Thyroid gland (tissue), 4 donors: ENCODE measurements around the gene CDIP1. TPM values are rescaled to one million over a fixed set of nuclear protein-coding genes. Genes with fewer than 3 reads are reported as not detected.

ENCODE experiments used
- DNase-seq, 2 donors: peaks; one replicate each; pipeline ENCODE4 v3.0.0-alpha.2; 2019
- H3K27ac ChIP-seq, 3 donors: fragments of 200-600 bp; sonication (generic); 1 replicate in 2 of 3; 2 replicates in 1 of 3; pipeline ENCODE4 v1.5.1; 2016 to 2019; ENCODE audit warnings: mild to moderate bottlenecking in 1 of 3, moderate library complexity in 1 of 3
- H3K27me3 ChIP-seq: fragments of 200-600 bp; sonication (generic); one replicate; pipeline ENCODE4 v1.5.1; 2019
- H3K36me3 ChIP-seq, 2 donors: fragments of 200-600 bp; sonication (generic); one replicate each; pipeline ENCODE4 v1.5.1; 2016 to 2019
- H3K4me1 ChIP-seq, 2 donors: fragments of 200-600 bp; sonication (generic); one replicate each; pipeline ENCODE4 v1.5.1; 2017 to 2019
- H3K4me3 ChIP-seq, 3 donors: fragments of 200-600 bp; sonication (generic); replicated peaks in 1 of 3; 1 replicate in 2 of 3; 2 replicates in 1 of 3; pipeline ENCODE4 v1.5.1; 2016; ENCODE audit warnings: mild to moderate bottlenecking in 1 of 3
- H3K9me3 ChIP-seq: fragments of 200-600 bp; sonication (generic); one replicate; pipeline ENCODE4 v1.5.1; 2017
- POLR2A ChIP-seq, 2 donors: fragments of 450-650 bp; IDR thresholded peaks; one replicate each; pipeline ENCODE4 v1.6.1; 2017; ENCODE audit warnings: antibody characterized with exemption in 2 of 2, mild to moderate bottlenecking in 2 of 2, moderate library complexity in 1 of 2
- WGBS, 2 donors: methylation state at CpG; one replicate each; pipeline ENCODE4 v1.1.5; 2017; 5-methylcytosine and 5-hydroxymethylcytosine counted together
- intact Hi-C: fragments of 100-400 bp; cut with DNase I; formaldehyde crosslinking; loops from one replicate; pipeline ENCODE4 v1.15.1; 2023
- total RNA-seq, 4 donors: library from RNA; depleted of rRNA; stranded (reverse); fragments of >200 nt; gene quantifications; one replicate each; pipeline ENCODE4 v1.2.3, GENCODE V29; 2016
- TF ChIP-seq, protein P1 (sequence below), 6 experiments: fragments of 200-600 bp in 3 of 6; fragments of 450-650 bp in 3 of 6; sonication (generic) in 3 of 6; IDR thresholded peaks; one replicate each; pipeline ENCODE4 v1.5.1; 2016 to 2019; ENCODE audit warnings: antibody characterized with exemption in 6 of 6, mild to moderate bottlenecking in 2 of 6, inconsistent platforms in 1 of 6, moderate library complexity in 1 of 6

CDIP1 gene
- total RNA-seq, 4 donors from 2014 or later: 15.5 to 25.4 (median 25.2) TPM

DNA sequence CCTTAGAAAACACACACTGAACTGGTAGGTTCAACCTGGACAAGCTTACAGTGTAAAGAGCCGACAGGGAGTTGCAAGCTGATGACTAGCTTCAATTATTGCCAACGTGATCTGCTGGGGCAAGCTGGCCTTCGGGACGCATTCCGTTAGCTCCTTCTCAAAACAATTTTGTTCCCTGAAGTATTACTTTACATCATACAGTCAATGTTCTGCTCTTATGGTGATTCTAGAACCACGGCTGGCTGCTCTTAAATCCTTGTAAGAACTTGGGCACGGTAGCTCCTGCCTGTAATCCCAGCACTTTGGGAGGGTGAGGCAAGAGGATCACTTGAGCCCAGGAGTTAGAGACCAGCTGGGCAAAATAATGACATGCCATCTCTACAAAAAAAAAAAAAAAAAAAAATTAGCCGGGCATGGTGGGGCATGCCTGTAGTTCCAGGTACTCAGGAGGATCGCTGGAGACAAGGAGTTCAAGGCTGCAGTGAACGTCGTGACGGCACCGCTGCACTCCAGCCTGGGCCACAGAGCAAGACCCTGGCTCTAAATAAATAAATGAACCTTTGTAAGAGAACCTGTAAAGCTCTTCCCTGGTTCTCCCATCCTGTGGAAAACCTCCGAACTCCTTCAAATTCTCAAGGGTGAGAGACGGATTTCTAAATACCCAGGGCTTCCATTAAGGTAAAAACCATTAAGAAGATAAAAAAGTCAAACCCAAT is 2.0 kb downstream of the CDIP1 start:
- WGBS, 2 donors: 60% methylated on average over 15 of the region's 15 CpGs
- DNase-seq: peak; percentile 77
- peak overlapping the region; percentile 69 to 85 (median 84) for H3K27ac ChIP-seq

DNA sequence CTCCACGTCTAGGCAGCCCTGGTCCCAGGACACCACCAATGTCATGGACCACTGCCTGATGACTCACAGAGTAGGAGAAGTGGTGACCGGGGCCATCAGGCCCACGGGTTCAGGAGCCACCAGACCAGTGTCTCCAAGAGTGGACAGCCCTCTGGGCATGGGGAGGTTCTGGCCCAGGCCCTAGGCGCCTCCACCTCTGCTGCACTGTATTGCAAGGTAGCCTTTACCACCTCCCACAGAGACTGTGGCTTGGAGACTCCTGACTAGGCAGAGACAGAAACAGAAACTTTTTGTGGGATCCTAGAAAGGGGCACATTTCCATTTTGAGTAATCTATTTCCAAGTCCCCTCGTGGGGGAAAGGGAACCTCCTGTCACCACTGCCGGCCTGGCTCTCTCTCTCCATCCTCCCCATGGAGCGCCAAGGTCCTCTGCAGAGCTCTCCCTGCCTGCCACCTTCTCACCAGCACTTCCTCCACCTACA is 2.9 kb downstream of the CDIP1 start:
- TF ChIP-seq POLR2A (IDR thresholded peaks at IDR 0.05): no peak
- TF ChIP-seq, protein P1, sequence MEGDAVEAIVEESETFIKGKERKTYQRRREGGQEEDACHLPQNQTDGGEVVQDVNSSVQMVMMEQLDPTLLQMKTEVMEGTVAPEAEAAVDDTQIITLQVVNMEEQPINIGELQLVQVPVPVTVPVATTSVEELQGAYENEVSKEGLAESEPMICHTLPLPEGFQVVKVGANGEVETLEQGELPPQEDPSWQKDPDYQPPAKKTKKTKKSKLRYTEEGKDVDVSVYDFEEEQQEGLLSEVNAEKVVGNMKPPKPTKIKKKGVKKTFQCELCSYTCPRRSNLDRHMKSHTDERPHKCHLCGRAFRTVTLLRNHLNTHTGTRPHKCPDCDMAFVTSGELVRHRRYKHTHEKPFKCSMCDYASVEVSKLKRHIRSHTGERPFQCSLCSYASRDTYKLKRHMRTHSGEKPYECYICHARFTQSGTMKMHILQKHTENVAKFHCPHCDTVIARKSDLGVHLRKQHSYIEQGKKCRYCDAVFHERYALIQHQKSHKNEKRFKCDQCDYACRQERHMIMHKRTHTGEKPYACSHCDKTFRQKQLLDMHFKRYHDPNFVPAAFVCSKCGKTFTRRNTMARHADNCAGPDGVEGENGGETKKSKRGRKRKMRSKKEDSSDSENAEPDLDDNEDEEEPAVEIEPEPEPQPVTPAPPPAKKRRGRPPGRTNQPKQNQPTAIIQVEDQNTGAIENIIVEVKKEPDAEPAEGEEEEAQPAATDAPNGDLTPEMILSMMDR (IDR thresholded peaks at IDR 0.05): no peak
- no peak overlapping the region for H3K4me3 ChIP-seq

More for the DNA sequence above, 2.0 kb downstream of the CDIP1 start:
- intact Hi-C loops: no loop called here
- Histone ChIP-seq H3K4me3 (no peak overlapping the region), H3K4me1 (peaks cover 25% of the 10 kb centered on the region in 2 donors), H3K36me3 (no peaks in the 10 kb centered on the region), H3K27me3 (no peaks in the 10 kb centered on the region), H3K9me3 (no peaks in the 10 kb centered on the region)
- peak in 1 of 2 donors; percentile 47 for TF ChIP-seq POLR2A (IDR thresholded peaks at IDR 0.05)
- TF ChIP-seq, protein P1 (IDR thresholded peaks at IDR 0.05): no peak

DNA sequence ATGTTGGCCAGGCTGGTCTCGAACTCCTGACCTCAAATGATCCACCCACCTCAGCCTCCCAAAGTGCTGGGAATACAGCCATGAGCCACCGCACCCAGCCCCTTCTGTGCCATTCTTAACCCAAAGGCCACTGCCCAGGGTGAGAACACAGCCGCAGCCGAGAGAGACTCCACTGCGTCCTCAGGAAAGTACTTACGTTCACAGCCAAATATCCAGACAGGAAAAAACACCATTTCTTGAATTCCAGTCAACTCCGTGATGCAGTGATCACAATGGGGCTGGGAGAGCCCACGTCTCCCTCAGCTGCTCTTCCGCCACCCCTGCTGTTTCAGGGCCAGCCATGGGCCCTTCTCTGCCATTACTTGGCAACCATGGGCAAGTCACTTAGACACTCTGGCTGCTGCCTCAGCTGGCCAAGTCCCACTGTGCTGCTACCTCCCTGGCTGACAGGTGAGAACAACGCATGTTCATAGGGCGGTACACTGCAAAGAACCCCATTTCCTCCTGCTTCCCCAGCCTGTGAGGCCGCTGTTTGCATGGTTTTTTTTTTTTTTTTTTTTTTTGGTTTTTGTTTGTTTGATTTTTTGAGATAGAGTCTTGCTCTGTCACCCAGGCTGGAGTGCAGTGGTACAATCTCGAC is 4.3 kb downstream of the CDIP1 start:
- intact Hi-C loops: no loop called here

More for the DNA sequence above, 2.9 kb downstream of the CDIP1 start:
- H3K27ac ChIP-seq: peak overlapping the region; percentile 69 to 85 (median 84)
- H3K4me1 ChIP-seq: peaks cover 25% of the 10 kb centered on the region in 2 donors
- no peaks in the 10 kb centered on the region for H3K36me3 ChIP-seq
- intact Hi-C loops: no loop called here
- H3K27me3 ChIP-seq: no peaks in the 10 kb centered on the region
- 85 to 98% methylated on average over 4 to 5 of the region's 7 CpGs for WGBS, 2 donors
- DNase-seq: no peak
- no peaks in the 10 kb centered on the region for H3K9me3 ChIP-seq

DNA sequence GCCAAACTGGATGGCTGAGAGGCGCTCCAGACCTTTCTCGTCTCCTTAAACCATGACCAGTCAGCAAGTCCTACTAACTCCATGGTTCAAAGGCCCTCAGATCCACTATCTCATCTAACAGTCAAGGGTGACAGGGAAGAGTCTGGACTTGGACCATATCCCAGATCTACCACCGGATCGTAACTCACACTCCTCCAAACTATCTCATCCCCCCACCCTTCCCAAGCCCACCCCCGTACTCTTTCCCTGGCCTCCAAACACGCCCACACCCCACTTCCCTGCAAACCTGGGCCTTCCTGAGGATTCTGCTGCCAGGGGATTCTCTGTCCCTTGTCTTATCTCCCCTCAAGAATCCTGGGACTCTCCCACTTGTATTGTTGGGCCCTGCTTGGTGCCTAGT is 5.1 kb downstream of the CDIP1 start:
- 90 to 92% methylated on average over 6 of the region's 6 CpGs for WGBS, 2 donors
- H3K4me1 ChIP-seq: peaks cover 25% of the 10 kb centered on the region in 2 donors
- no peak for TF ChIP-seq POLR2A (IDR thresholded peaks at IDR 0.05)
- TF ChIP-seq, protein P1 (IDR thresholded peaks at IDR 0.05): no peak
- intact Hi-C loops: no loop called here
- H3K9me3 ChIP-seq: no peaks in the 10 kb centered on the region
- H3K4me3 ChIP-seq: no peak overlapping the region
- no peak overlapping the region for H3K27ac ChIP-seq
- no peak for DNase-seq
- H3K36me3 ChIP-seq: no peaks in the 10 kb centered on the region
- no peaks in the 10 kb centered on the region for H3K27me3 ChIP-seq

More for the DNA sequence above, 4.3 kb downstream of the CDIP1 start:
- no peak overlapping the region for H3K4me3 ChIP-seq
- H3K27me3 ChIP-seq: no peaks in the 10 kb centered on the region
- no peak for DNase-seq
- WGBS, 2 donors: 82 to 85% methylated on average over 13 of the region's 13 CpGs
- TF ChIP-seq, protein P1 (IDR thresholded peaks at IDR 0.05): no peak
- no peak for TF ChIP-seq POLR2A (IDR thresholded peaks at IDR 0.05)
- H3K9me3 ChIP-seq: no peaks in the 10 kb centered on the region
- H3K36me3 ChIP-seq: no peaks in the 10 kb centered on the region
- H3K4me1 ChIP-seq: peaks cover 25% of the 10 kb centered on the region in 2 donors
- H3K27ac ChIP-seq: no peak overlapping the region

DNA sequence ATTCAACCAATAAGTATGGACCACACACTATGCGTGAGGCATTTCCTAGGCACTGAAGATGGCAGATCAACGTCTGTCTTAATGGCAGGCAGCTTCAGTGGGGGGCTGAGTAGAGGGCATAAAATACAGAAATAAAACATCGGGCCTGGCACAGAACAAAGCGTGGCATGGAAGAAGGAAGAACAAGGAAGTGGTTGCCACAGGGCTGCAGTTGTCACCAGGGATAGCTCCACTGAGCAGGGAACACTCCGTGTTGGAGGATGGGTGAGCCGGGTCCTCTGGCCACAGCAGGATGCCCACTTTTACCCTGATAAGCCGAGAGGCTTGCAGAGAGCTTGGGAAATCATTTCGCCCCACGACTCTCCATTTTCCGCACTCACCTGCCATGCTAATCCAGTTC is 6.3 kb downstream of the CDIP1 start:
- Histone ChIP-seq H3K27me3 (no peaks in the 10 kb centered on the region), H3K9me3 (no peaks in the 10 kb centered on the region), H3K4me1 (peaks cover 18 to 19% of the 10 kb centered on the region in 2 donors), H3K4me3 (no peak overlapping the region), H3K27ac (no peak overlapping the region), H3K36me3 (no peaks in the 10 kb centered on the region)
- intact Hi-C loops: no loop called here
- no peak for DNase-seq
- whole genome bisulfite sequencing, 2 donors: 94 to 97% methylated on average over 10 of the region's 10 CpGs
- TF ChIP-seq POLR2A (IDR thresholded peaks at IDR 0.05): no peak
- TF ChIP-seq, protein P1 (IDR thresholded peaks at IDR 0.05): no peak
